NCI-H1048 (cell line): Measurements from ENCODE around the gene PTPN11.
"Not testable (repeated sequence)": the region's sequence is repeated elsewhere in the genome, so short reads cannot be mapped to it uniquely, and the experiment has no call there.

Experiments used
- DNase-seq: peaks from one replicate; lab custom pipeline; 2025; lab: John Stamatoyannopoulos, UW

Gene PTPN11

DNA sequence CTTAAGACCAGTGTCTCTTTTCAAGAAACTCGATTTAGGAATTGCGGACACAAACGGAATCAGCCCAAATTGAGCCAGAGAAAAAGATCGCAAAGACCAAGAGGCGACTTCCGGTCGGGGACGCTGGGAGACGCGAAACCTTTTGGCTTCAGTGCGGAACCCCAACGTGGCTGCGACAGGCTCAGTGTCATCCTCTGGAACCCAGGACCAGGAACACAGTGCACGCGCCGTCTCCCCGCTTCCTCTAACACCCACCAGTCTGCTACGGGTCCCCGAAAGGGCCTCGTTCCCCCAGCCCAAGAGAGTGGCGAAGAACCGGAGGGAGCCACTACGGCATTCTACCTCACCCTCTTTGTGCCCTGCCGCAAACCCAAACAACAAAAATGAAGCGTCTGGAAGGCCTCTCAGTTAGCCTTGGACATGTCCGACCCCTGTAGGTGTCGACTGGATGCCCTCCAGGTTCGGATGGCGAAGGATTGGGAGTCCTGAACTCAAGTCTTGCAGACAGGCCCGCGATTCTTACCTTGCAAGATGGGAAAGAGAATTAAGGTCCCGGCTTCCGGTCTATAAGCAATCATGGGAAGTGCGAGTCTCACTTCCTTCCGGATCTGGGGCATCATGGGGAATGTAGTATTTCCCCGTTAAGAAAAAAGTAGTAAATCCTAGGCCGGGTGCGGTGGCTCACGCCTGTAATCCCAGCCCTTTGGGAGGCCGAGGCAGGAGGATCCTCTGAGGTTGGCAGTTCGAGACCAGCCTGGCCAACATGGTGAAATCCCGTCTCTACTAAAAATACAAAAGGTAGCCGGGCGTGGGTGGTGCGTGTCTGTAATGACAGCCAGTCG is 9.5 kb upstream of the PTPN11 start, which contains the start of gene RPL6:
Gene RPL6, minus strand, starts transcription at position 542 of the 842 bp plus-strand sequence. CDS start 949 bp downstream, outside the sequence.
- DNase-seq: peak; percentile 73

DNA sequence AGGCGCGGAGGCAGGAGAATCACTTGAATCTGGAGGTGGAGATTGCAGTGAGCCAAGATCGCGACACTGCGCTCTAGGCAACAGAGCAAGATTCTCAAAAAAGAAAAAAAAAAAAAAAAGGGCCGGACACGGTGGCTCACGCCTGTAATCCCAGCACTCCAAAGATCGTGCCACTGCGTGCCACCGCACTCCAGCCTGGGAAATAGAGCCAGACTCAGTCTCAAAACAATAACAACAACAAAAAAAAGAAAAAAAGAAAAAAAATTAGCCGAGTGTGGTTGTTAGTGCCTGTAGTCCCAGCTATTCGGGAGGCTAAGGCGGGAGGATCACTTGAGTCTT is 8.9 kb upstream of the PTPN11 start:
- DNase-seq: no peak

DNA sequence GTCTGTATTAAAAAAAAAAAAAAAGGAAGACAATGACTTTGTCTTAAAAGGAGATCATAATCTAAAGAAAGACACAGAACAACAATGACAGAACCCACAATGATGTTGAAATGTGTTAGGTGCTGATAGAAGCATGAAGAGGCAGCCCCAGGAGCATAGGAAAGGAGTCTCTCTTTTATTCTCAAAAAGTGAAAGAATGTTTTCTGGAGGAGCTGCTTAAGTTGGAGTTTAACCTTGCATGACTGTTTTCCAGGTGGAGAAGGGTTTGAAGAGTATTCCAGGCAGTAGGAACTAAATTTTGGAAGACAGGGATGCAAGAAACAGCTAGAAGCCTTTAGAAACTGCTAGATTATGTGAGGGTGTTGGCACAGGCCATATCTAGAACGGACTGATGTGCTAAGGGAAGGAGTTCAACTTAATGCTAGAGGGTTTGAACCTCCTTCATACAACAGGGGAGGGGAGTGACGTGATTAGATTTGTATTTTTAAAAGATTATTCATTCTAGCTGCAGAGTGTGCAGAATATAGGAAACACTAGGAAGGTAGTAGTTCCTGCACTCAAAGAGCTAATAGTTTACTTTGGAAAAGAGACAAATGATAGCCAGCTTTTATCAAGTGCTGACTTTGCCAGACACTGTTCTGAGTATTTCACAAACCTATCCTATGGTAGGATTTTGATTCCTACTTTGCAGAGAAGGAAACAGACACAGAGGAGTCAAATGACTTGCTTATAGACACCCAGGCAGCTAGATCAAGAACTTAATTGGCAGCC is 4.7 kb upstream of the PTPN11 start:
- no peak for DNase-seq

DNA sequence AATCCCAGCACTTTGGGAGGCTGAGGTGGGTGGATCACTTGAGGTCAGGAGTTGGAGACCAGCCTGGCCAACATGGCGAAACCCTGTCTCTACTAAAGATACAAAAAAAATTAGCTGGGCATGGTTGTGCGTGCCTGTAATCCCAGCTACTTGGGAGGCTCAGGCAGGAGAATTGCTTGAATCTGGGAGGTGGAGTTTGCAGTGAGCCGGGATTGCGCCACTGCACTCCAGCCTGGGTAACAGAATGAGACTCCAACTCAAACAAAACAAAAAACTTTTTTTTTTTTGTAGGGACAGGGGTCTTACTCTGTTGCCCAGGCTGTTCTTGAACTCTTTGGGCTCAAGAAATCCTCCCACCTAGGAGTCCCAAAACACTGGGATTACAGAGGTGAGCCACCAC is 3.3 kb upstream of the PTPN11 start:
- not testable (repeated sequence) for DNase-seq

DNA sequence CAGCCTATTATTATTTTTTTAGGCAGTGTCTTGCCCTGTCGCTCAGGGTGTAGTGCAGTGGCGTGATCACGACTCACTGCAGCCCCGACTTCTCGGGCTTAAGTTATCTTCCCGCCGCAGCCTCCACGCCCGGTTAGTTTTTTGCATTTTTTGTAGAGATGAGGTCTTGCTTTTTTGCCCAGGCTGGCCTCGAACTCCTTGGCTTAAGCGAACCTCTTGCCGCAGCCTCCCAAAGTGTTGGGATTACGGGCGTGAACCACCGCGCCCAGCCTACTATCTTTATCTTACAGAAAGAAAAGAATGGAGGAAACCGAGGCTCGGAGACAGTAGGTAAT is 507 bp upstream of the PTPN11 start:
- DNase-seq: no peak

DNA sequence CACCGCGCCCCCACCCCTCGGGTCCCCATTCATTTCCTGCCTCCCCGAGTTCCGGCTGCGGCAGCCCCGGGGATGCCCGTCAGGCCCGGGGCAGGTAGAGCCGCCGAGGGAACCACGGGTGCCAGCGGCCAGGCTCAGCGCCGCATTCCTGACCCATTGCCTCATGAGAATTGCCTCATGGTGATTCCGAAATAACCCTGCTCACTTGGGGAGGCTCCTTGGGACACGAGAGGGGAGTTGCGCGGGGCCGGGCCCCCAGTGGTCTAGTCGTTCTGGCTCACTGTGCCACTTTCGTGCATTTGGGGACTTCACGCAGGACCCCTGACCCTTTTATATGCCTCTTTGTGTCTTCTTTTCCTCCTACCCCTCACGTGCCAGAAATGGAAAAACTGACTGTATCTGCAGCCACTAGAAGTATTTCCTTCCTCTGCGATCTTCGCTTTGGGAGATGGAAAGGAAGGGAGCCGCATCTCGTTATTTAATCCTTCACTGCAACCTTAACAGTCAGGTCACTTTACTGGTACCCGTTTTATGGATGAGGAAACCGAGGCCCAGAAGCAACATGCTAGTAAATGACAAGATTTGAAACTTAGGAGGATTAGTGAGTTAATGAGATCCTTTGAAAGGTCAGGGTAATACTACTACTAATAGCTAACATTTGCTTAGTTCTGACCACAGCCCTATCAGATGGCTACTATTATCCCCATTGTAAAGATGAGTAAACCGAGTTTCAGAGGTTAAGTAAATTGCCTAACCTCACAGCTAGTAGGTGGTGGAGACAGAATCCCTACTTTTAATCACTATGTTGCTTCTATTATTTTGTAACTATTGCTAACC is 768 bp downstream of the PTPN11 start:
- DNase-seq: no peak

- DNase-seq: no peak
Observed at GRCh38 chr12:112420740-112421139, 2.0 kb downstream of the PTPN11 start.

DNA sequence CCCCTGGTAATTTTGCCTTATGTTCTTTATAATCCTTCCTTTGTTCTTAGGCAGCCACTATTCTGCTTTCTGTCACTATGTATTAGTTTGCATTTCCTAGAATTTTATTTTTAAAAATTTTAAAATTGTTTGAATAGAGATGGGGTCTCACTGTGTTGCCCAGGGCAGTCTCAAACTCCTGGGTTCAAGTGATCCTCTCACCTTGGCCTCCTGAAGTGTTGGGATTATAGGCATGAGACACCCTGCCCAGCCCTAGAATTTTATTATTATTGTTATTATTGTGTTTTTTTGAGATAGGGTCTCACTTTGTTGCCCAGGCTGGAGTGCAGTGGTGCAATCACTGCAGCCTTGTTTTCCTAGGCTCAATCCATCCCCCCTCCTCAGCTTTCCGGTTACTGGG is 2.6 kb downstream of the PTPN11 start:
- no peak for DNase-seq

GRCh38 chr12:112422531-112422930 is 3.8 kb downstream of the PTPN11 start:
- no peak for DNase-seq

GRCh38 chr12:112424126-112424525 is 5.4 kb downstream of the PTPN11 start:
- DNase-seq: no peak

DNA sequence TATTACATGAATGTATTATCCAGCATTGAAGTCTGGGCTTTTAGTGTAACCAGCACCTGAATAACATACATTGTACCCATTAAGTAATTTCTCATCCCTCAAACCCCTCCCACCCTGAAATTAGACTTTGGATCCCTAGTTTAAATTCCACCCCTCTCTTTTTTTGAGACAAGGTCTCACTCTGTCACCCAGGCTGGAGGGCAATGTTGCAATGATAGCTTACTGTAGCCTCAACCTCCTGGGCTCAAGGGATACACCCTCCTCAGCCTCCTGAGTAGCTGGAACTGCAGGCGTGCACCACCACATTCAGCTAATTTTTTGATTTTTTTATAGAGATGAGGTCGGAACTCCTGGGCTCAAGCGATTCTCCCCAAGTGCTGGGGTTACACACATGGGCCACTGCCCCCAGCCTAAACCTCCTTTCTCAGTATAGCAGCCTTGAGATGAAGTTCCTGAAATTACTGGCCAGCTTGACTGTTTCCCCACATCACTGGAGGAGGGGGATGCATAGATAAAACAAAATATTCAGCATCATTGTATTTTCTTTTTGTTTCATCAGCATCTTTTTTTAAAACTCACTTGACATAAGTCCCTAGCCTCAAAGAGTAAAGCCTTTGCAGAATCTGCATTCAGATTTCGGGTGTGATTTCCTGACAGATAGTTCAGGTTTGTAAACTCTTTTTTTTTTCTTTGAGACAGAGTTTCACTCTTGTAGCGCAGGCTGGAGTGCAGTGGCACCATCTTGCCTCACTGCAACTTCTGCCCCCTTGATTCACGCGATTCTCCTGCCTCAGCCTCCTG is 7.0 kb downstream of the PTPN11 start:
- DNase-seq: no peak

DNA sequence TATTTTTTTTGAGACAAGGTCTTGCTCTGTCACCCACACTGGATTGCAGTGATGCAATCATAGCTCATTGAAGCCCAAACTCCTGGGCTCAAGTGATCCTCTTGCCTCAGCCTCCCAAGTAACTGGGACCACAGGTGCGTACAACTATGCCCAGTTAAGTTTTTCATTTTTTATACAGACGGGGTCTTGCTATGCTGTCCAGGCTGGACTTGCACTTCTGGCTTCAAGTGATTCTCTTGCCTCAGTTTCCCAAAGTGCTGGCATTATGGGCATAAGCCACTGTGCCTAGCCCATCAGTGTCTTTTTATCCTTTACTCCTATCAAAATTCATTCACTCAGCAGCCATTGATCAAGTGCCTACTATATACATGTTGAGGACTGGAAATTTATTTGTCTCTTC is 9.0 kb downstream of the PTPN11 start:
- no peak for DNase-seq

DNA sequence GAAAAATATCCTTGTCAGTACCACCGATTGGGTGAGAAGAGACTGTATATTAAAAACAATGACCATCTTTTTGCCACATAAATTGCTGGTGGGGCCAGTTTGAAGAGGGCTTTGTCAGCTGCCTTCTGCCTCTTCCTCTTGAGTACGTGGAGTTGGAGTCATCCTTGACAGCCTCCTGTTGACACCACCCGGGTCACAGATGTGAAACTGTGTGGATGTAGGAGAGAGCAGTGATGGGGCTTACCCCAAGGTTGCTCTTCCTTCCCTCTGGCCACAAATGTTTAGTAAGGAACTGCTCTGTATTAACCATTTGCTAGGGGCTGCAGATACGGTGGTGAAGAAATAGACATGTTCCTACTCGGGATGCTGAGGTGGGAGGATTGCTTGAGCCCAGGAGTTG is 12.2 kb downstream of the PTPN11 start:
- DNase-seq: no peak

DNA sequence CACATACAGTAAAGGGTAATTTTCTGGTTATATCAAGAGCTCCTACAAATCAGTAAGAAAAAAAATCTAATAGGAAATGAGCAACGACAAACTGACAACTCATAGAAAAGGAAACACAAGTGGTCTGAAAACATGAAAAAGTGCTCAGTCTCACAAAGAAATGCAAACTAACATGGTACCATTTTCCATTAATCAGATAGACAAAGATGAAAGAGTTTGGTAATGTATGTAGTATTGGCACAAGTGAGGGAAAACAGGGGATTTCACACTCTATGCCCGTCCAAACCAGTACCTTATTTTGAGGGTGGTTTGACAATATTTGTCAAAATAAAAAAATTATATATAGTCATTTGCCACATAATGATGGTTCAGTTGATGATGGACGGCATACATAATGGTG is 13.2 kb downstream of the PTPN11 start:
- no peak for DNase-seq

GRCh38 chr12:112433551-112433950 is 14.8 kb downstream of the PTPN11 start:
- DNase-seq: no peak

- not testable (repeated sequence) for DNase-seq
Observed at GRCh38 chr12:112438645-112439044, 19.9 kb downstream of the PTPN11 start.

DNA sequence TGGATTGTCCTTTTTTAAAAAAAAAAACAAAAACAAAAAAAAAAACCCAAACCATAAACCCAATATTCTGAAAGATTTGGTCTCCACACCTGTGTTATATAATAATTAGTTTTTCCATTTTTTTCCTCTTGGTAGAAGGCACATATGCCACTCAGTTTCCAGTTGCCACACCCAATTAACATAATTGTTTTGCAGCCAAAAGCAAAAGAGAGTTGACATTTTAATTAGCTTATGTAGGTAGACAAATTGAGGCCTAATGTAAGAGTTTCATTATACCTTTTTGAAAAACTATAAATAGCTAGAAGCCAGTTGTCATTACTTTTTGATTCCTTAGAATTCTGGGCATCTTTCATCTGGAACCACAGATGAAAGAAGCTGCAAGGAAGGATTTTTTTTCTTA is 21.0 kb downstream of the PTPN11 start:
- no peak for DNase-seq

GRCh38 chr12:112440653-112441052 is 21.9 kb downstream of the PTPN11 start:
- DNase-seq: not testable (repeated sequence)

DNA sequence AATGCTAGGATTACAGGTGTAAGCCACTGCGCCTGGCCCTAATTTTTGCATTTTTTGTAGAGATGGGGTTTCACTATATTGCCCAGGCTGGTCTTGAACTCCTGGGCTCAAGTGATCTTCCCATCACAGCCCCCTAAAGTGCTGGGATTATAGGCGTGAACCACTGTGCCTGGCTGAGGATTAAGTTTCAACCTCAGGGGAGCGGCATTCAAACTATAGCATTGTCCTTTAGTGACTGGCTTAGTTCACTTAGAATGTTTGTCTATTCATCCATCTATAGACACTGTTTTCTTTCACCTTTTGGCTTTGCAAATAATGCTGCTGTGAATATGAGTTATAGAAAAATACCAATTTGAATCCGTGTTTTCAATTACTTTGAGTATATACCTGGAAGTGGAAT is 25.2 kb downstream of the PTPN11 start:
- DNase-seq: no peak

GRCh38 chr12:112446008-112446725 is 27.4 kb downstream of the PTPN11 start:
- DNase-seq: no peak

- DNase-seq: no peak
Observed at GRCh38 chr12:112447106-112447505, 28.4 kb downstream of the PTPN11 start.
